Measurements from ENCODE around the gene PPP1R9A.

GRCh38 chr7:95110707-95111106, 203.3 kb downstream of the PPP1R9A start:
- TF ChIP-seq CTCF (IDR thresholded peaks at IDR 0.05; ENCODE audit: low read depth, low read length, poor library complexity, severe bottlenecking) (no peak), EZH2phosphoT487 (IDR thresholded peaks at IDR 0.05; ENCODE audit: borderline replicate concordance, low read length) (no peak)

All from DOHH2 (cell line).